ENCODE results near the gene FER.
"Not testable (repeated sequence)": the region's sequence is repeated elsewhere in the genome, so short reads cannot be mapped to it uniquely, and the experiment has no call there.

Gene FER

DNA sequence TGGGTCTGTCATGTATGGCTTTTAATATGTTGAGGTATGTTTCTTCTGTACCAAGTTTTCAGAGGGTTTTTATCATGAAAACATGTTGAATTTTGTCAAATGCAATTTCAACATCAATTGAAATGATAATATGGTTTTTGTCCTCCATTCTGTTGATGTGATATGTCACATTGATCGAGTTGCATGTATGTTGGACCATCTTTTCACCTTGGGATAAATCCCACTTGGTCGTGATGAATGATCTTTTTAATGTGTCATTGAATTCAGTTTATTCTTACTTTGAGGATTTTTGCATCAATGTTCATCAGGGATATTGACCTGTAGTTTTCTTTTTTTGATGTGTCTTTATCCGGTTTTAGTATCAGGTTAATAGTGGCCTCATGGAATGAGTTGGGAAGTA lies 373.5 kb downstream of the FER start:
- DNase-seq (ENCODE audit: low read depth): no peak

DNA sequence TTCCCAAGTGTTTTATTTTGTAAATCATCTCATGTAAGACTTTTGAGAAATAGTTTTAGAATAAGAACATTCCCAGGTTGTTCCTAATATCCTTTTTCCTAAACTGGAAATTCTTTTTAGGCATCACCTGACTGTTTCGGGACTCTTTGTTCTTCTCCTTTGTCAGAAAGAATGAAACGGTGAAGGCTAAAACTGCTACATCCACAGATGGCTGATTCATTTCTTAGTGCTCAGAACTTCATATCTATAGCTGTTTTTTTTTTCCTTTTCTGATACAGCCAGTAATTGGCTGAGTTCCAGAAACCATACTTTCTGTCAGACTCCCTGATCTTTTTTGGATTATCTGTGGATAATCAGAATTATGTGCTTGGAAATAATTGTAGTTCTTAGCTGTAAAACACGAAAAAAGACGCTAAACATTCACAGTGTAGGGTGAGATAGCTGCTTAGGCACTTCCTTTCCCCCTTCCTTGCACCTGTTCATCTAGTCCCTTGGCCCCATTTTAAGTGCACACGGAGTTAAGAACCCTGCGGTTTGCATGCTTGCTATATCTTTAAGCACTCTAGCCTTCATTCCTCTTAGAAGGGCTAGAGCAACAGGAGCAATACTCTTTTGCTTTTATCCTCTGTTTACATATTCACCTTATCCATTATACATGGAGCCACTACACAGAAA lies 378.2 kb downstream of the FER start:
- no peak for DNase-seq (ENCODE audit: low read depth)

DNA sequence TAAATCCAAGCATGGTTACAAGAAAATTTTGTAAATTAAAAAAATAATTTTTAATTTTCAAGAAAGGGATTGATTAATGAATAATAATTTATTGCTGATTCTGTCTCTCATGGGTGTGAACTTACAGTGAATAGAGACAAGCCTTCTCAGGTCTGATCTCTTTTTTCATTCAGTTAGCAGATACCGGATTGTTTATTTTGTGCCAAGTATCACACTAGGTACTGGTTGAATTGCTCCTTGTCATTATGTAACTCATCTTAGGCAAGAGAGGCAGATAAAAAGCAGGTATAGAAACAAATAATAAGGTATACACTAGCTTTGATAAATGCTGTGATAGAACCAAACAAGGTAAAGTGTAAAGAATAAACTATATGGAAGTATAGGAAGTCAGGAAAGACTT lies 378.8 kb downstream of the FER start:
- DNase-seq (ENCODE audit: low read depth): no peak

DNA sequence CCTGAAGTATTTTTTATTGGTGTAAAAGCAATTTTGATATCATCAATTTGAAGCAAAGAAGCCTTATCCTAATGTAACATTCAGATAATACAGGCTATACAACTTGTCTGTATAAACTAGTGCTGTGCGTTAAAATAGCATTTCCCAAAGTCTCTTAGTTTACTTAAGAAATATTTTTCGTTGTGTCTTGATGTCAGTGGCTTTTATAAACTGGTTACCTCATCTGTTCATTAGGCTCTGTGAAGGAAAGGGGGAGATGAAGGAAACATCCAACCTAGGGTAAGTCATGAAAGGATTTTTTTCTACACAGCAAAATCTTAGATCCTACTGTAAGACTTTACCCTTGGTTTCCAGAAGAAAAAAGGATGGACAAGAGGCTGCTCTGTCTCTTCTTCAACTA lies 389.2 kb downstream of the FER start:
- no peak for DNase-seq (ENCODE audit: low read depth)

DNA sequence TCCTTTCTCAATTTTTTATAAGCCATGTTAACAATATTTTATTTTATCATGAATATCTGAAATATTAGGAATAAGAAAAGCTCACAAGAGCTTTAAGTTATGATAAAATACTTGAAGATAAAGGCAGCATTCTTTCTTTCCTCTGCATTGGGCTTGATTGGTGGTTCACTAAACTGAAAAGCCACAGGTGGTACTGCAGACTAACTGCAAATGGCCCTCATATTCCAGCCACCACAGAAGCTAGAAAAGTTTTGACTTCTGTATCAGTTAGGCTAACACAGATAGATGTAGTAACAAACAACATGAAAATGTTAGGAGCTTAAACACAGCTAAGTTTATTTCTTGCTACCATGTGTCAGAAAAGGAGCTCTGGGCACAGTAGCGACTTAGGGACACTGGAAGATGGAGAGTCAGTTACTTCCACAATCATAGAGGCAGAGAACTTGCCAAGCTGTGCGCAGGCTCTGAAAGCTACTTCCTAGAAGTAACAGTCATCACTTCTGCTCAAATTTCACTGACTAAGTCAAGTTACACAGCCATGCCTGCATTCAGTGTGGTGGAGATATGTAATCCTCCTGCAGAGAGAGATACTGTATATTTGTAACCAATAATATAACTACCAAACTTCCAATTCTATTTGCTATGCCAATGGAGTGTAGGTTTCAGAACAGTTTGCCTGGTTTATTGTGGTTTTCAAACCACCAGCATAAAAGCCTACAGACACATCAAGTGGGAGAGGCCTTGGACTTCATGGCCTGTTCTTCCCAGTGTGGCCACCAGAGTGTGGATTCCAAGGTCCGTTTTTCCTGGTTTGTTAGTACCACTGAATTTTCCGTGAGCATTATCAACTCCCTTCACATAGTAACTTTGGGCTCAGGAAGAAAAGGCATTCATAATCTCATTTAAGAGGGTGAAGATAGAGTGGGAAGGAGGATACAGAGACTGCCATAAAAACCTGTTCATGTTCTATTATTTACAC lies 393.8 kb downstream of the FER start:
- no peak for DNase-seq (ENCODE audit: low read depth)

DNA sequence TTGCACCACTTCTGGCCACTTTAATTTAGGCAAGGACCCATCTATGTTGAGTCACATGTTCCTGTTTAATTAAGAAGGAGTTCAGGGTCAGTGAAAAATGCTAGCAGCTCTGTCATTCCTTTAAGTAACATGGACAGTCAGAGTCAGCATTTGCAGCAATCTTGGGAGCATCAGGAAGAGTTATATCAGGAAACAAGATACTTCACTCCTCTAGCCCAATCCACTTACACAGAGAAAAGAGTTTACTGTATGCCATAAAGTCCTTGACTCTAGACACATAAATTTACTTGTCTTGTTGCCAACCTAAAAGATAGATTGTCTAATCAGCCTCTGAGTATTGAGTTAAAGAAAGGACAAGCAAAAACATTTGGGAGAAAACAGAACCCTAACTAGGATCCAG lies 395.3 kb downstream of the FER start:
- no peak for DNase-seq (ENCODE audit: low read depth)

DNA sequence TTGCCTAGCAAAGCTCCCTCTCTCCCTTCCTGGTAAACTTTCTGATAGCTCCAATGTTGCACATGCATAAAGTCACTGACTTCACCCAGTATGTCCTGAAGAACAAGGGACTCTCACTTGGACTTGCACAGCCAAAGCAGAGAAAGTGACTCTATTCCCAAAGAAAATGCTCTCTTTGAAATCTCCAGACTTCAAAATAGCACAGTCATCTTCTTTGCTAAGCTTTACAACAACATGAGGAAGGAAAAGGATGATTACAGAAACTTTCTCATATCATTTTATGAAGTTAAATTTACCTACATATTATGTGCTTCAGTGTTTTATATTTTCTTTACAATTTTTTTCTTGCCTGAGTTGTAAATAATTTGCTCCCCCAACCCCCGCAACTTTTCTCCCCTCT lies 397.4 kb downstream of the FER start:
- DNase-seq (ENCODE audit: low read depth): no peak

DNA sequence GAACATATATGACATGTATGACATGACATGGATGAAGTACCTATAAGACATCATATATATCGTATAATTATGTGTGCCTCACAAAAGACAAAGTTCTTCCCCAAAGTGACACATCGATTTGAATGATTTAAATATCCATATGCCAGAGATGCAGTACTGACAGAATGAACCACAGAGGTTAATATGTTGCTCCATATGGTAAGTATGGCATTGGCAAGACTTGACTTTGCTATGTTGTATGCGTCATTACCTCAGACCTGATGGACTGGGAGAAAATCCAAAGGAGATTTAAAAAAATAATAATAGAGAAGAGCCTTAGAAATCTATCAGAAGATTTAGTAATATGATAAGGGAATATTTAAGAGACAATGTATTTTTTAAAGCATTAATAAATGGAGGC lies 398.9 kb downstream of the FER start:
- no peak for DNase-seq (ENCODE audit: low read depth)

DNA sequence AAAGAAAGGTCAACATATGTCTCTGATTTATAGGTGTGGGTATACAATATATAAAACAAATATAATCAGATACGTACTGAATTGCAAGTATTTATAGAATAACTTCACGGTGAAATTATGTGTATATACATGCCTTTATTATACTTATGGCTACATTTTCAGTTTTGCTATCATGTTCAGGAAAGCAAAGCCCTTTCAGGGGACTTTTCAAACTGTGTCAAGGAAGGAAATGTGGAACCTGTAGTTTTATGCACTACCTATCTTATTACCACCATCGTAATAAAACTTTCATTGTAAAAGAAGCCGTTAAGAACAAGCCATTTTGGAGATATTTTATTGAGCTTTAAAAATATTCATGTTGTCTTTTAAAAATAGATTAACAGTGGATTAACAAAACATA lies 404.9 kb downstream of the FER start:
- no peak for DNase-seq (ENCODE audit: low read depth)

DNA sequence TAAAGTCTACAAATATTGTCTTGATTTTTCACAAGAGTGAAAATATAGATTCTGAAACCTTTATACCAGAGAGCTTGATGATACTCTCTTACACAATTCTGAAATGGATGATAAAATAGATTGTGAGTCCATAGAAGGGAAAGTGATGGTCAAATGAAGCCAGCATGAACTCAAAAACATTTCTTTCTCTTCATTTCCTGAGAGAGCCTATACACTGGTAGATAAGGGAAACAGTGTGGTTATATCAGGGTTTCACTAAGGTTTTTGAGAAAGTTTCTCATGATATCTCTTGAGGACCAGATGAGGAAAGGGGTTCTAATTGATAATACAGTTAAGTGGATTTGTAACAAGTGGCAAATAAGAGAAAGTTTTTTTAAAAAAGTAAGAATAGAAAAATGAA lies 407.9 kb downstream of the FER start:
- DNase-seq (ENCODE audit: low read depth): no peak

DNA sequence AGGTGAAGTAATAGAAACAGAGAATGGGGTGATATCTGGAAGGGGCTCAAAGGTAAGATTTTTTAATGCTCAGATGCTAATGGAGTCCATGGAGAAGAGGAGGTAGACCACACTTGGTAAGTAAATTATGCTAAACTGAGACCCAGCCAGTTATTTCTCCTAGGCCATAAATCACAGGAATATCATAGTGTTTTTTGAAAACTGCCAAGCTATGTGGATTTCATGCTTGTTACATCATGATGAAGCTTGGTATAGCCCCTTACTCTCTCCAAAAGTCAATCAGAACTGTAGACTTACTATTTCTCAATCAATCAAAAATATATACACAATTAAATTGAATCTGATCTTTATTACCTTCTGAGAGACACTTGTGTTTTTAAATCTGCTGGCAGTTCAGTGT lies 409.2 kb downstream of the FER start:
- DNase-seq (ENCODE audit: low read depth): no peak

DNA sequence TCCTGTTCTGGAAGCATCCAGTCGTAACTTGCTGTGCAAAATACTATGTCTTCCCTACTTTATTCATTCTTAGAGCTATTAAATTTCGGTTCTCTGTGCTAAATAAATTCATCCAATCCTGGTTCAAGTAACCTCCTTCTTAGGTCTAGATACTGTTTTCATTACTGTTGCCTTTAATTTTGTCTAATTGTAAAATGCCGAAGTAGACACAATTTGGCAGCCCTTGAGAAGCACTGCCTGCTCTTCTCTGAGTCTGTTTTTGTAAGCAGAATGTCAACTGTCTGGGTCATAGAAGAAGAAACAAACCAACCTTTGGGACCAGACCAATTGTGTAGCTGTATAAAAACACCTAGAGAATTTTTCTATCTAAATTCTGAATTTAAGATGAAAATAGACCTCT lies 412.8 kb downstream of the FER start:
- no peak for DNase-seq (ENCODE audit: low read depth)

DNA sequence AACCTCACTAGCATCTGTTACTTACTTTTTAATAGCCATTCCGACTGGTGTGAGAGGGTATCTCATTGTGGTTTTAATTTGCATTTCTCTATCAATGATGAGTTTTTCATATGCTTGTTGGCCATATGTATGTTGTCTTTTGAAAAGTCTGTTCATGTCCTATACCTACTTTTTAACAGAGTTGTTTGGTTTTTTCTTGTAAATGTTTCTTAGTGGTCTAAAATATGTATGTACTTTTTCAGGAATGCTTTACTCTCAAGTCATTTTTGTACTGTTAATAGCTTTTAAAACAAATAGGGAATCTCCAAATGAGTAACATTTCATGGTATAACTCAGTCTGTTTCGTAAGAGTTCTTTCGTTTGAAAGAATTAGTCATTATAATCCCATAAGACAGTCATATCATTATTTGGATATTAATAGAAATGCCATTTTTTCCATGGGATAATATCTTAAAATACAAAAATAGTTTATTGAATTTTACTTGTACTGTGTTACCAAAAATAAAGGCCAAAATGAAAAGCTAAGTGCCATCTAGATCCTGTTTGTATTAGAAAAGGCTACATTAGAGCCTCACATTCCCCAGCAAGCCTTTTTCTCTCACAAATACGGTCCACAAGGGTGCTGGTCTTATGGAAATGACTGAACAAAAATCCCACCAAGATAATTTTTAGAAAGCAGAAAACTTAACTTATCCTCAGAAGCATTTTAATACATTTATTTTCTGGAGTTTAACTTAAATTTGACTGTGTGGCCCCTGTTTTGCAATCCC lies 414.4 kb downstream of the FER start:
- no peak for DNase-seq (ENCODE audit: low read depth)

DNA sequence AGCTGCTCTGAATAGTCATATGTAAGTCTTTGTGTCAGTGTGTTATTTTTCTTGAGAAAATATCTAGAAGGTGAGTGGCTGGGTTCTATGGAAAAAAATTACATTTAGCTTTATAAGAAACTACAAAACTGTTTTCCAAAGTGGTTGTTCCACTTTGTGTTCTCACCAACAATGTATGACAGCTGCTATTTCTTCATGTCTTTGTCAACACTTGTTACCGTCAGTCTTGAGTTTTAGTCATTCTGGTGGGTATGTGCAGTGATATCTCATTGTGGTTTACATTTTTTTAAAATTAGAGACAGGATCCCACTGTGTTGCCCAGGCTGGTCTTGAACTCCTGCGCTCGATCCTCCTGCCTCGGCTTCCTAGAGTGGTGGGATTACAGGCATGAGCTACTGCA lies 415.6 kb downstream of the FER start:
- no peak for DNase-seq (ENCODE audit: low read depth)

DNA sequence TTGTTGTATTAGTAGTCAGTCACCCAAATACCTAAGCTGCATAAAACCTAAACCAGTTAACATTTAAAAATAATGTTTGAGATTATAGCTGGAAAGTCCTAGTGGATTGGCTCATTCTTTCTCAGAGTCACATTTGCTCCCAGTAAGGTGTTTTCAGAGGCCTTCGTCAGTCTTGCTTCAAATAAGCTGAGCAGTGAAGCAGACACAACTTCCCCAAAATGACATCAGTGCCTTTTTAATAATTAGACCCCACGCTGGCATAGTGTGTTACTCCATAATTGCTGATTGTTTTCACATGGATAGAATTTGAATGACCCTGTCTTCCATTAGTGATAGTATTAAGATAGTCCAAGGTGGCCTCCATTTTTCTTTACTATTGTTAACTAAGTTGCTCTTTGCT lies 416.3 kb downstream of the FER start:
- DNase-seq (ENCODE audit: low read depth): no peak

DNA sequence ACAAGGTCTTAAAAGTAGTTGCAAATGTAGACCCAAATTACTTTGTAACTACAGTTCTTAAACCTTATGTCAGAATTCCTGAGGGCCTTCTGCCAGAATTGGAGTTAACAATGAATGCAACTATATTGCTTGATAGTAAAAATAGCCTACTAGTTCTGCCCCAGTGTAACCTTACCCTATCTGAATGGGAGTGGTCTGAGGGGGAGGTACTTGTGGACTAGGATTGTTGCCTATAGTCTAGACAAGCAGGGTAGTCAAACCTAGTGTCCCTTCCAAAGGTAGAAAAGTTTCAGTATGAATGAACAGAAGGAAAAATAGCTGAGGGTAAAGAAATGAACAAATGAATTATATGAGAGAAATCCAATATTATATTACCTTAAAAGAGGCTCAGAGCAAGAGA lies 419.9 kb downstream of the FER start:
- no peak for DNase-seq (ENCODE audit: low read depth)

DNA sequence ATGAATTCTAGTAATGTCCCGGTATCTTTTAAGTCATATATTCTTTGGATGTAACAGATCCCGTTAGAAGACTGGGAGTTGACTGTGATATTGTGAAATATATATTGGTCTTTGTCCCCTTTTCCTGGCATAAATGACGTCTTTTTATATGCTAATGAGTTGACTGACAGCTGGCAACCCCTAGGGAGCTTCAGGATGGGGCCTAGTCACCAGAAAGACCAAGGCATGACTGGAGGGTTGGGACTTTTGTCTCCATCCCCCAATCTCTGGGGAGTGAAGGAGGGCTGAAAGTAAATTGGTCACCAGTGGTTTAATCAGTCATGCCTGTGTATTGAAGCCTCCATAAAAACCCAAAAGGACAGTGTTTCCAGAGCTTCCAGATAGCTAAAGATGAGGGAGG lies 420.5 kb downstream of the FER start:
- no peak for DNase-seq (ENCODE audit: low read depth)

DNA sequence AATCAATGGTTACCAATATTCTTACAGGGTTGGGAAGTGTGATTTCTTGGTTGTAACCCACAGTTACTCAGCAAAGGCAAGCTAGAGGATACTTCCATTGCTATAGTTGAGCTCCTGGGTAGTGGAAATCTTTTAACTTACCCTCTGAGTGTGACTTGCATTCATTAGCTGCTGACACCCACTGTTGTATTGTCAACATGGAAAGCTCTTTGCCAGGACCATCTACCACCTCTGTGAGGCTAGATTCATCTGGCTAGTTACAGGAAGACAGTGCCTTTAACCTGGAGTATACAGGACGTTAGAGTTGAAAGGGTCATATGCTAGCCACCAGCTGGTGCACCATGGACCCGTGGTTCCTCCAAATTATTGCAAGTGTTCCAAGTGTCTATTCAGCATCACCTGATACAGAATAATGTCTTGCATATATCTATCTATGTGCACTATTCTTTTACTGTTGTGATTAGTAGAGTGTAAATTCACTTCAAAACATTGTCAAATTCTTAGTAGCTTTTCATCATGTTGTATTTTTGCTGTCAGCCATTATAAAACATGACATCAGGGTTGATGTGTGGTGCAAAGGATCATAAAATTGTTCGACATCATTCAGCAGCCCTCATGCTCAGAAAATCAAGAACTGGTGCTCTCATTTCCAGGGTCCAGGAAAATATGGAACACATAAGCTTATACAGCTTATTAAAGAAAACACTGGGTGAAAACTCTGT lies 423.1 kb downstream of the FER start:
- DNase-seq (ENCODE audit: low read depth): no peak

DNA sequence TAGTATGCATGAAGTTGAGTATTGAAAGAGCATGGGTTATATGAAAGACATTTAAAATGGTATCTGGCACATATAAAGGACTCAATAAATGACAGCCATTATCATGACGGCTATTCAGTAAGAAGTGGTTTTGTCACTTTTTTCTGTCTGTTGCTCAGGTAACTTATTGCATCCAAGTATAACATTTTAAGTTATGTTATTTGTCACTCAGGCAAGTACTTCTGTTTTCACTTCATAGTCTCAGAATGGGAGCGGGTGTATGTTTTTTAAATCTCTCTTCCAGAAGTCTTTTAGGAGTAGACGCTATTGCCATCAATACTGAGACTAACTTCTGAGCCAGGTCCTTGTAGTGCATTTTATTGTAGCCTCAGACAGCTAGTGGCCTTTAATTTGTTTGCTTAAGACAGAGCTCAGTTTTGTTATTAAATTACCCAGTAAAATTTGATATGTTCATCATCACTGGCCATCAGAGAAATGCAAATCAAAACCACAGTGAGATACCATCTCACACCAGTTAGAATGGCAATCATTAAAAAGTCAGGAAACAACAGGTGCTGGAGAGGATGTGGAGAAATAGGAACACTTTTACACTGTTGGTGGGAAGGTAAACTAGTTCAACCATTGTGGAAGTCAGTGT lies 423.9 kb downstream of the FER start:
- not testable (repeated sequence) for DNase-seq (ENCODE audit: low read depth)

DNA sequence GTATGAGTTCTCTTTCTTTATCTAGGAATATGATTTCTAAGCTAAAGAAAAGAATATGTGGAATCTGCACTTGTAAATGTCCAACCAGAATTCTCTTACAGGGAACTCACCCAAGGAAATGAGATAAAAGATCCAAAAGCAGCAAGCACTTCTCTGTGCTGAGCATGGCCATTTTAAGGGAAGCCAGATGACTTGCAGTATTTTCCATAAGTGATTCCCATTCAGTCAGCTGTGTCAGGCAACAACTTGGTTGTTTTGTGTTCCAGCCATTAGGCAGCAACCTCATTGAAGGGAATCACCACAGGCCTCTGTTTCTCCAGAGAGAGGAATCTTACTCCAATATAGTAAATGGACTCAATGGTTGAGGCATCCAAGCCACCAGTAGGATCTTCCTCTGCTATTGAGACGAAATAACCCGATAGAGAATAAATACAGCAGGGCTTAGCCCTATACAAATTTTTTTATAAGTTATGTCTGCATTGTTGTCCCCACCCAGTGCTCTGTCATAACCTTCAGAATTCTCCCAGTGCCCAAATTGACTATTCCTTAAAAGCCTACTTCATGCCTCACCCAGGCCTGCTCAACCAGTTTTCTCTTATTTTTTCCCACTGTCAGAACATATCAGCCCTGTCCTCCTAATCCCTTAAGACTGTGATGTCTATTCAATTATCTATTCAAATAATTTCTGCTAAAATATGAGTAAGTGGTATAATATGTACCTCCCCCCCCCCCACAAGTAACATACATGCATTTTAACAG lies 425.5 kb downstream of the FER start:
- DNase-seq (ENCODE audit: low read depth): no peak

DNA sequence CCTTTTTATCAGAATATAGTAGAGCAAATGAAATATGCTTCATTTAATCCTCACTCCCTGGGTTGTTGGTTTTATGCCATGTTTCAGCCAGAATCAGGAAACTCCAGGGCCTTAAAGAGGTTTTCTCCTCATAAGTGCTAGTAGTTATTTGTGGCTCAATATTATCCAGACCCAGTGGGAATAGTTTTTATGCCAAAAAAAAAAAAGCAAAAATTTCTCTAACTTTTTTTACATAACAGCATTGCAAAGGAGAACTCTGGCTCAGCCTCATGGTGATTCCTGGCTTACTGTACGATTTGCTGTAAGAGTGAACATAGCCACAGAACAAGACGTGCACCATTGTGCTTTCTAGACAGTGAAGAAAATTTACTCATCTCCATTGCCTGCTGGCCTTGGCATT lies 429.5 kb downstream of the FER start:
- no peak for DNase-seq (ENCODE audit: low read depth)
